Measurements from ENCODE around the gene GPC5. TPM values are rescaled to one million over a fixed set of nuclear protein-coding genes. Genes with fewer than 3 reads are reported as not detected.
"Not testable (repeated sequence)": the region's sequence is repeated elsewhere in the genome, so short reads cannot be mapped to it uniquely, and the experiment has no call there.

GPC5 gene
- total RNA-seq, 2 experiments from 2014 or later = 0.63 to 0.66 TPM

GRCh38 chr13:92677571-92677970 lies 1279.2 kb downstream of the GPC5 start:
- peaks cover 13% of the 10 kb centered on the region for H3K9me3 Mint-ChIP-seq (ENCODE audit: low read depth)
- POLR2A ChIA-PET = no interaction called here
- no peak overlapping the region for H3K4me3 Mint-ChIP-seq
- H3K27me3 Mint-ChIP-seq = no peaks in the 10 kb centered on the region
- intact Hi-C loops (cut with DNase I, micrococcal nuclease) = no loop called here
- H3K36me3 Mint-ChIP-seq (ENCODE audit: low read depth) = no peaks in the 10 kb centered on the region
- no peak for ATAC-seq
- no peaks in the 10 kb centered on the region for H3K4me1 Mint-ChIP-seq
- DNase-seq = no peak
- CTCF ChIA-PET = no interaction called here
- no peak overlapping the region for H3K27ac Mint-ChIP-seq

DNA sequence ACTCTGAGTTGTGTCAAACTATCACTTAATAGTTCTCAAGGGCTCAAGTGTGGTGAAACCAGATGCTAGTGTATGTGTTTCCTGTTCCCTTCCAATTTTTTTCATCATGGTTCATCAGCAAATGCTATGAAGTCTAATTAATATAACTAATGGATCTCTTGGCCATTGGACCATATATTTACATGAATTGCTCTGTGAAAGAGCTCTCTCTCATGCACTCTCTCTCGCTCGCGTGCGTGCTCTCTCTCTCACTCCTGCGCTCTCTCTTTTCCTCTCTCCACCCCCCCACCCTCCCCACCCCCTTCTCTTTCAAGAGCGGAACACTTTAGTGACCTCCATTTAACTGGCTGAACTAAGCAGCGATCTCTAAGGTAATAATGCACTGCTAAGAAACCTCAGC lies 1281.2 kb downstream of the GPC5 start:
- H3K4me1 Mint-ChIP-seq = no peaks in the 10 kb centered on the region
- no peak for ATAC-seq
- H3K9me3 Mint-ChIP-seq (ENCODE audit: low read depth) = peaks cover 8% of the 10 kb centered on the region
- H3K27ac Mint-ChIP-seq = no peak overlapping the region
- H3K36me3 Mint-ChIP-seq (ENCODE audit: low read depth) = no peaks in the 10 kb centered on the region
- H3K4me3 Mint-ChIP-seq = no peak overlapping the region
- ChIA-PET POLR2A (no interaction called here), CTCF (no interaction called here)
- intact Hi-C loops (cut with DNase I, micrococcal nuclease) = no loop called here
- DNase-seq = no peak
- H3K27me3 Mint-ChIP-seq = no peaks in the 10 kb centered on the region

DNA sequence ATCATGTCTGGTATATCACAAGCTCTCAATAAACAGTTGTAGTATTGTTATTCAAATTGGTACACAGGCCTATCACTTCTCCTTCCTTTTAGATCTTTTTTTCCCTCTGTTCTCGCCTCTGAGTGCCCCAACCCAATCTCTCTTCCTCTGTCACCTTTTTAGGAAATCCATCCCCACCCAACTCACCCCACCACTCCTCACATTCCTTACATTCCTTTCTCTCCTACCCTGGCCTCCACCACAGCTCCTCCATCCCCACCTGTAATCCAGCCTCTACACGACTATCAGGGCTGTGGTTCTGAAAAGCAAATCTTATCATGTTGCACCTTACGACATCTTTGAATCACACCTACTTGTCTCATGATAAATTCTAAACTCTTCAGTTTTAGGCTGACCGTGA lies 1282.8 kb downstream of the GPC5 start:
- intact Hi-C loops (cut with DNase I, micrococcal nuclease) = no loop called here
- no peaks in the 10 kb centered on the region for H3K36me3 Mint-ChIP-seq (ENCODE audit: low read depth)
- no peak overlapping the region for H3K27ac Mint-ChIP-seq
- ATAC-seq = no peak
- no peaks in the 10 kb centered on the region for H3K27me3 Mint-ChIP-seq
- peaks cover 10% of the 10 kb centered on the region for H3K9me3 Mint-ChIP-seq (ENCODE audit: low read depth)
- H3K4me1 Mint-ChIP-seq = no peaks in the 10 kb centered on the region
- DNase-seq = no peak
- no peak overlapping the region for H3K4me3 Mint-ChIP-seq
- ChIA-PET CTCF (no interaction called here), POLR2A (no interaction called here)

DNA sequence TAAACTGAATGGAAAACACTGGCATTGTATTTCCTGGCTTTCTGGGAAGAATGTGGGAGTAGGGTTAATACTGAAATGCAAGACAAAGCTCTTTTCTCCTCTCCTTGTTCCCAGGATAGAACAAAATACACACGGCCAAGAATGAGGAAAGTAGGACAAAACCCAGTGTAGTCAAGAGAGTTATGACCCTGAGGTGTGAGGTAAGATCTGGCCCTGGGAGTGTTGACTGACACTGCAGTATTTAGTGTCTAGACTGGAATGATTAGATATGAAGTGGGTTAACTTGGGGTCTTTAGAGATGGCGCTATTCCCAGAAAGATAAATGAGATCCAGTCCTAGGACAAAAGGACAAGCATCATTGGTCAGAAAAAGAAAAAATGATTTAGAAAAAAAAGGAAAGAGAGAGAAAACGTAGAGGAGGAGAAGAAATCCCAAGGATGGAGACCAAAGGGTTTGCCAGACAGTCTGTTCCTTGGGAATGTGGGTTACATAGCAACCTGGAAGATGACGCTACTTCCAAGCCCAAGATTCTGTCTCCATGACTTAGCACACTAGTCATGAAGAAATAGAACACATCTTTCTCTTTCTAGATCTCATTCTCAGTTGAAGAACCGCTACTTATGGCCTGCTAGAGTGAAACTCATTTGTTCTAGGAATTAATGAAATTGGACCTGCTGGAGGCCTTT lies 1284.6 kb downstream of the GPC5 start:
- Mint-ChIP-seq H3K4me1 (no peaks in the 10 kb centered on the region), H3K27me3 (no peaks in the 10 kb centered on the region), H3K27ac (no peak overlapping the region), H3K4me3 (no peak overlapping the region), H3K36me3 (ENCODE audit: low read depth) (no peaks in the 10 kb centered on the region), H3K9me3 (ENCODE audit: low read depth) (peaks cover 10% of the 10 kb centered on the region)
- intact Hi-C loops (cut with DNase I, micrococcal nuclease) = no loop called here
- POLR2A ChIA-PET = no interaction called here
- ATAC-seq (no peak), DNase-seq (no peak)
- CTCF ChIA-PET = no interaction called here

DNA sequence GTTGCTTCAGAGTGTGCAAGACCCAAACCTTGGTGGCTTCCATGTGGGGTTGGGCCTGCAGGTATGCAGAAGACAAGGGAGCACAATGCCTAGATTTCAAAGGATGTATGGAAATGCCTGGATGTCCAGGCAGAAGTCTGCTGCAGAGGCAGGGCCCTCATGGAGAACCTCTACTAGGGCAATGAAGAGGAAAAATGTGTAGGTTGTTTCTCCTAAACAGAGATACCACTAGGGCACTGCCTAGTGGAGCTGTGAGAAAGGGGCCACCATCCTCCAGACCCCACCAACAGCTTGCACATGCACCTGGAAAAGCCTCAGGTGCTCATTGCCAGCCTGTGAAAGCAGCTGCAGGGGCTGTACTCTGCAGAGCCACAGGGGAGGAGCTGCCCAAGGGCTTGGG lies 1295.6 kb downstream of the GPC5 start:
- H3K9me3 Mint-ChIP-seq (ENCODE audit: low read depth) = peaks cover 10% of the 10 kb centered on the region
- CTCF ChIA-PET = no interaction called here

DNA sequence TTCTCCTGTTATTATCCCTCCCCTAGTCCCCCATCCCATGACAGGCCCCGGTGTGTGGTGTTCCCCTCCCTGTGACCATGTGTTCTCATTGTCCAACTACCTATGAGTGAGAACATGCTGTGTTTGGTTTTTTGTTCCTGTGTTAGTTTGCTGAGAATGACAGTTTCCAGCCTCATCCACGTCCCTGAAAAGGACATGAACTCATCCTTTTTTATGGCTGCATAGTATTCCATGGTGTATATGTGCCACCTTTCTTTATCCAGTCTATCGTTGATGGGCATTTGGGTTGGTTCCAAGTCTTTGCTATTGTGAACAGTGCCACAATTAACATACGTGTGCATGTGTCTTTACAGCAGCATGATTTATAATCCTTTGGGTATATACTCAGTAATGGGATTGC lies 1297.4 kb downstream of the GPC5 start:
- ATAC-seq; H3K27ac Mint-ChIP-seq; POLR2A ChIA-PET; H3K27me3 Mint-ChIP-seq; intact Hi-C loops (cut with DNase I, micrococcal nuclease); H3K36me3 Mint-ChIP-seq (ENCODE audit: low read depth); DNase-seq; H3K4me3 Mint-ChIP-seq; H3K4me1 Mint-ChIP-seq; CTCF ChIA-PET: not testable (repeated sequence)
- H3K9me3 Mint-ChIP-seq (ENCODE audit: low read depth) = peaks cover 13% of the 10 kb centered on the region

More for the DNA sequence above, 1295.6 kb downstream of the GPC5 start:
- Mint-ChIP-seq H3K4me1 (no peaks in the 10 kb centered on the region), H3K27ac (no peak overlapping the region), H3K4me3 (no peak overlapping the region), H3K27me3 (no peaks in the 10 kb centered on the region), H3K36me3 (ENCODE audit: low read depth) (no peaks in the 10 kb centered on the region)
- intact Hi-C loops (cut with DNase I, micrococcal nuclease) = no loop called here
- POLR2A ChIA-PET = no interaction called here
- no peak for DNase-seq
- no peak for ATAC-seq

GRCh38 chr13:92716749-92717148 lies 1318.3 kb downstream of the GPC5 start:
- DNase-seq (no peak), ATAC-seq (no peak)
- H3K4me3 Mint-ChIP-seq = no peak overlapping the region
- no peaks in the 10 kb centered on the region for H3K27me3 Mint-ChIP-seq
- intact Hi-C loops (cut with DNase I, micrococcal nuclease) = no loop called here
- POLR2A ChIA-PET = no interaction called here
- peaks cover 5% of the 10 kb centered on the region for H3K9me3 Mint-ChIP-seq (ENCODE audit: low read depth)
- CTCF ChIA-PET = no interaction called here
- H3K36me3 Mint-ChIP-seq (ENCODE audit: low read depth) = no peaks in the 10 kb centered on the region
- H3K4me1 Mint-ChIP-seq = no peaks in the 10 kb centered on the region
- H3K27ac Mint-ChIP-seq = no peak overlapping the region

- ATAC-seq = no peak
- no peaks in the 10 kb centered on the region for H3K36me3 Mint-ChIP-seq (ENCODE audit: low read depth)
Observed at GRCh38 chr13:92717857-92718256, 1319.4 kb downstream of the GPC5 start.

GRCh38 chr13:92719868-92720267 lies 1321.4 kb downstream of the GPC5 start:
- Mint-ChIP-seq H3K9me3 (ENCODE audit: low read depth) (peaks cover 5% of the 10 kb centered on the region), H3K36me3 (ENCODE audit: low read depth) (no peaks in the 10 kb centered on the region), H3K27me3 (no peaks in the 10 kb centered on the region), H3K4me3 (no peak overlapping the region), H3K27ac (no peak overlapping the region), H3K4me1 (no peaks in the 10 kb centered on the region)
- intact Hi-C loops (cut with DNase I, micrococcal nuclease) = no loop called here
- POLR2A ChIA-PET = no interaction called here
- CTCF ChIA-PET = interaction anchor here (1.2 kb wide), 1 partner anchor 18 kb away, joined by 4 read pairs; no protein-coding TSS in a partner anchor
- ATAC-seq (no peak), DNase-seq (no peak)

More at GRCh38 chr13:92717857-92718256, 1319.4 kb downstream of the GPC5 start:
- POLR2A ChIA-PET = no interaction called here
- Mint-ChIP-seq H3K4me1 (no peaks in the 10 kb centered on the region), H3K9me3 (ENCODE audit: low read depth) (peaks cover 2% of the 10 kb centered on the region), H3K4me3 (no peak overlapping the region), H3K27me3 (no peaks in the 10 kb centered on the region), H3K27ac (no peak overlapping the region)
- intact Hi-C loops (cut with DNase I, micrococcal nuclease) = no loop called here
- CTCF ChIA-PET = no interaction called here
- DNase-seq = no peak

GRCh38 chr13:92721620-92722019 lies 1323.2 kb downstream of the GPC5 start:
- intact Hi-C loops (cut with DNase I, micrococcal nuclease) = no loop called here
- Mint-ChIP-seq H3K27me3 (no peaks in the 10 kb centered on the region), H3K4me1 (no peaks in the 10 kb centered on the region), H3K9me3 (ENCODE audit: low read depth) (peaks cover 9% of the 10 kb centered on the region), H3K27ac (no peak overlapping the region), H3K4me3 (no peak overlapping the region), H3K36me3 (ENCODE audit: low read depth) (no peaks in the 10 kb centered on the region)
- POLR2A ChIA-PET = no interaction called here
- DNase-seq (no peak), ATAC-seq (no peak)
- CTCF ChIA-PET = no interaction called here

- DNase-seq (no peak), ATAC-seq (no peak)
- intact Hi-C loops (cut with DNase I, micrococcal nuclease) = no loop called here
- no peaks in the 10 kb centered on the region for H3K27me3 Mint-ChIP-seq
- POLR2A ChIA-PET = no interaction called here
- H3K36me3 Mint-ChIP-seq (ENCODE audit: low read depth) = no peaks in the 10 kb centered on the region
- CTCF ChIA-PET = no interaction called here
- H3K9me3 Mint-ChIP-seq (ENCODE audit: low read depth) = peaks cover 9% of the 10 kb centered on the region
- H3K4me3 Mint-ChIP-seq = no peak overlapping the region
- no peak overlapping the region for H3K27ac Mint-ChIP-seq
- H3K4me1 Mint-ChIP-seq = no peaks in the 10 kb centered on the region
Observed at GRCh38 chr13:92727118-92727517, 1328.7 kb downstream of the GPC5 start.

DNA sequence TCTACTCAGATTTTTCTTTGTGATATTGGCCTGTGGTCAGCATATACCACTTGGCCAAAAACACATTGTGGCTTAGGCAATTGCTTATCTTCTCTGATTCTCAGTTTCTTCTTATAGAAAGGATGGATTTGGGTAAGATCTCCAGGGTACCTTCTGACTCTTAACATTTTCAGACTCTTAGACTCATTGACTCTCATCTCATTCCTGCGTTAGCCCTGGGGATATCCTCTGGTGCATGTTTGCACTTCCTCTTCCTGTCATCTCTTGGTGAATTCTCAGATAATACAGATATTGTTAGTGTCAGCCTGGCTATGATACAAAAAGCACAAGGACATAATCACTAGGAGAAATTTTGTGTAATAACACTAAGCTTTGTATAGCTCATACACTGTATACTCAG lies 1335.6 kb downstream of the GPC5 start:
- Mint-ChIP-seq H3K27ac (no peak overlapping the region), H3K27me3 (no peaks in the 10 kb centered on the region), H3K9me3 (ENCODE audit: low read depth) (peaks cover 6% of the 10 kb centered on the region), H3K4me1 (no peaks in the 10 kb centered on the region), H3K36me3 (ENCODE audit: low read depth) (no peaks in the 10 kb centered on the region), H3K4me3 (no peak overlapping the region)
- ChIA-PET CTCF (no interaction called here), POLR2A (no interaction called here)
- DNase-seq = no peak
- intact Hi-C loops (cut with DNase I, micrococcal nuclease) = no loop called here
- ATAC-seq = no peak

DNA sequence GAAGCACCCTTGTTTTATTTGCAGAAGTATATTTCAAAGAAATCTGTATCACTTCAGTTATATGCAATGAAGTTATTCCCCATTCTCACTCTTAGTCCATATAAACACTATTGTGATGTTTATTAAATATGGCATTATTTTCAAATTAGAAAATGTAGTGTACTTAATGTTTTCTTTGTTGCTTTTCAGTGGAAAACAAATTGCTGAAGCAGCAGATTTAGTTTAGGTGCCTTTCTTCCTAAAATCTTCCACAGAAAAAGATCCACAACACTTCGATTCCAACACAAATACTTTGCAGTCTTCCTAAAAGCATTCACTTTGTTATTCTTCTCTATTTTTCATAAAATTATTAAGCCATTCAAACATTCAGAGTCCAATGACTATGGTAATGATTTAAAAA lies 1336.1 kb downstream of the GPC5 start:
- Mint-ChIP-seq H3K27ac (no peak overlapping the region), H3K36me3 (ENCODE audit: low read depth) (no peaks in the 10 kb centered on the region), H3K4me3 (no peak overlapping the region), H3K9me3 (ENCODE audit: low read depth) (peaks cover 6% of the 10 kb centered on the region), H3K27me3 (no peaks in the 10 kb centered on the region), H3K4me1 (no peaks in the 10 kb centered on the region)
- ATAC-seq (no peak), DNase-seq (no peak)
- POLR2A ChIA-PET = no interaction called here
- intact Hi-C loops (cut with DNase I, micrococcal nuclease) = no loop called here
- CTCF ChIA-PET = no interaction called here
